Activated naive CD8-positive, alpha-beta T cell (primary cell): Measurements from ENCODE around the gene CHST3.
A peak's percentile ranks its signal among the peaks of the same experiment; 100 is the strongest.
"Not testable (repeated sequence)": the region's sequence is repeated elsewhere in the genome, so short reads cannot be mapped to it uniquely, and the experiment has no call there.

Source experiments
- H3K27ac Mint-ChIP-seq: one replicate; pipeline ENCODE4 v1.8.0; 2021; ENCODE audit warnings: mixed read lengths
- H3K27me3 Mint-ChIP-seq: one replicate; pipeline ENCODE4 v1.8.0; 2021; ENCODE audit warnings: mixed read lengths
- H3K36me3 Mint-ChIP-seq: one replicate; pipeline ENCODE4 v1.8.0; 2021; ENCODE audit warnings: mixed read lengths
- H3K4me1 Mint-ChIP-seq: one replicate; pipeline ENCODE4 v1.8.0; 2021; ENCODE audit warnings: low read depth, mixed read lengths
- H3K4me3 Mint-ChIP-seq: one replicate; pipeline ENCODE4 v1.8.0; 2021; ENCODE audit warnings: mild to moderate bottlenecking, mixed read lengths
- H3K9me3 Mint-ChIP-seq: one replicate; pipeline ENCODE4 v1.8.0; 2021; ENCODE audit warnings: low read depth, mixed read lengths

Gene CHST3

GRCh38 chr10:72031706-72032105, 67.5 kb downstream of the CHST3 start:
- H3K4me1 Mint-ChIP-seq = no peaks in the 10 kb centered on the region
- no peaks in the 10 kb centered on the region for H3K27me3 Mint-ChIP-seq
- H3K4me3 Mint-ChIP-seq = no peak overlapping the region
- no peaks in the 10 kb centered on the region for H3K9me3 Mint-ChIP-seq
- no peak overlapping the region for H3K27ac Mint-ChIP-seq
- no peaks in the 10 kb centered on the region for H3K36me3 Mint-ChIP-seq

- H3K4me3 Mint-ChIP-seq, H3K27me3 Mint-ChIP-seq, H3K27ac Mint-ChIP-seq, H3K9me3 Mint-ChIP-seq, H3K4me1 Mint-ChIP-seq, H3K36me3 Mint-ChIP-seq: not testable (repeated sequence)
Measured at GRCh38 chr10:72032409-72033162, 68.4 kb downstream of the CHST3 start.

- Mint-ChIP-seq H3K27ac (no peak overlapping the region), H3K9me3 (no peaks in the 10 kb centered on the region), H3K36me3 (no peaks in the 10 kb centered on the region), H3K4me1 (no peaks in the 10 kb centered on the region), H3K27me3 (no peaks in the 10 kb centered on the region), H3K4me3 (no peak overlapping the region)
Measured at GRCh38 chr10:72034040-72034499, 69.9 kb downstream of the CHST3 start.

GRCh38 chr10:72034761-72035160, 70.6 kb downstream of the CHST3 start:
- Mint-ChIP-seq H3K27me3 (no peaks in the 10 kb centered on the region), H3K4me1 (no peaks in the 10 kb centered on the region), H3K27ac (no peak overlapping the region), H3K36me3 (no peaks in the 10 kb centered on the region), H3K9me3 (no peaks in the 10 kb centered on the region), H3K4me3 (no peak overlapping the region)

- no peaks in the 10 kb centered on the region for H3K36me3 Mint-ChIP-seq
Measured at GRCh38 chr10:72035252-72035887, 71.2 kb downstream of the CHST3 start.

GRCh38 chr10:72037266-72037665, 73.1 kb downstream of the CHST3 start:
- no peak overlapping the region for H3K4me3 Mint-ChIP-seq
- no peaks in the 10 kb centered on the region for H3K9me3 Mint-ChIP-seq
- no peaks in the 10 kb centered on the region for H3K4me1 Mint-ChIP-seq
- no peak overlapping the region for H3K27ac Mint-ChIP-seq
- no peaks in the 10 kb centered on the region for H3K27me3 Mint-ChIP-seq
- no peaks in the 10 kb centered on the region for H3K36me3 Mint-ChIP-seq

More at GRCh38 chr10:72035252-72035887, 71.2 kb downstream of the CHST3 start:
- no peaks in the 10 kb centered on the region for H3K9me3 Mint-ChIP-seq
- no peaks in the 10 kb centered on the region for H3K4me1 Mint-ChIP-seq
- H3K27ac Mint-ChIP-seq = no peak overlapping the region
- no peak overlapping the region for H3K4me3 Mint-ChIP-seq
- no peaks in the 10 kb centered on the region for H3K27me3 Mint-ChIP-seq

GRCh38 chr10:72037811-72038210, 73.6 kb downstream of the CHST3 start:
- no peak overlapping the region for H3K4me3 Mint-ChIP-seq
- H3K36me3 Mint-ChIP-seq = no peaks in the 10 kb centered on the region
- H3K27me3 Mint-ChIP-seq = no peaks in the 10 kb centered on the region
- no peaks in the 10 kb centered on the region for H3K4me1 Mint-ChIP-seq
- H3K27ac Mint-ChIP-seq = no peak overlapping the region
- H3K9me3 Mint-ChIP-seq = no peaks in the 10 kb centered on the region

GRCh38 chr10:72038458-72039001, 74.3 kb downstream of the CHST3 start:
- H3K27ac Mint-ChIP-seq = no peak overlapping the region
- H3K27me3 Mint-ChIP-seq = no peaks in the 10 kb centered on the region
- no peak overlapping the region for H3K4me3 Mint-ChIP-seq
- no peaks in the 10 kb centered on the region for H3K36me3 Mint-ChIP-seq
- no peaks in the 10 kb centered on the region for H3K9me3 Mint-ChIP-seq
- H3K4me1 Mint-ChIP-seq = no peaks in the 10 kb centered on the region

- no peaks in the 10 kb centered on the region for H3K4me1 Mint-ChIP-seq
- H3K4me3 Mint-ChIP-seq = no peak overlapping the region
- H3K36me3 Mint-ChIP-seq = no peaks in the 10 kb centered on the region
- no peaks in the 10 kb centered on the region for H3K27me3 Mint-ChIP-seq
- no peaks in the 10 kb centered on the region for H3K9me3 Mint-ChIP-seq
- no peak overlapping the region for H3K27ac Mint-ChIP-seq
Measured at GRCh38 chr10:72039377-72039776, 75.2 kb downstream of the CHST3 start.

- Mint-ChIP-seq H3K9me3 (no peaks in the 10 kb centered on the region), H3K27me3 (no peaks in the 10 kb centered on the region), H3K4me1 (no peaks in the 10 kb centered on the region), H3K36me3 (no peaks in the 10 kb centered on the region), H3K27ac (no peak overlapping the region), H3K4me3 (no peak overlapping the region)
Measured at GRCh38 chr10:72041491-72041890, 77.3 kb downstream of the CHST3 start.

- Mint-ChIP-seq H3K4me1 (peaks cover under 1% of the 10 kb centered on the region), H3K4me3 (no peak overlapping the region), H3K27ac (no peak overlapping the region), H3K36me3 (no peaks in the 10 kb centered on the region), H3K9me3 (no peaks in the 10 kb centered on the region), H3K27me3 (no peaks in the 10 kb centered on the region)
Measured at GRCh38 chr10:72043016-72043834, 79.0 kb downstream of the CHST3 start.

- Mint-ChIP-seq H3K27ac (no peak overlapping the region), H3K36me3 (no peaks in the 10 kb centered on the region), H3K4me1 (peaks cover 7% of the 10 kb centered on the region), H3K9me3 (no peaks in the 10 kb centered on the region), H3K4me3 (no peak overlapping the region), H3K27me3 (no peaks in the 10 kb centered on the region)
Measured at GRCh38 chr10:72044417-72045041, 80.3 kb downstream of the CHST3 start.

GRCh38 chr10:72045586-72045985, 81.4 kb downstream of the CHST3 start:
- Mint-ChIP-seq H3K36me3 (no peaks in the 10 kb centered on the region), H3K27me3 (no peaks in the 10 kb centered on the region), H3K4me3 (no peak overlapping the region), H3K27ac (no peak overlapping the region), H3K4me1 (peaks cover 10% of the 10 kb centered on the region), H3K9me3 (no peaks in the 10 kb centered on the region)

- peaks cover 10% of the 10 kb centered on the region for H3K4me1 Mint-ChIP-seq
- H3K36me3 Mint-ChIP-seq = no peaks in the 10 kb centered on the region
- no peaks in the 10 kb centered on the region for H3K27me3 Mint-ChIP-seq
- H3K9me3 Mint-ChIP-seq = no peaks in the 10 kb centered on the region
- peak overlapping the region; percentile 62 for H3K27ac Mint-ChIP-seq
- H3K4me3 Mint-ChIP-seq = no peak overlapping the region
Measured at GRCh38 chr10:72048450-72049124, 84.4 kb downstream of the CHST3 start.
